K562 (cell line): Measurements from ENCODE around the gene HSD17B1. TPM values are rescaled to one million over a fixed set of nuclear protein-coding genes. Genes with fewer than 3 reads are reported as not detected.

Experiments used
- ATF7 ChIP-seq: fragments of 450-650 bp; IDR thresholded peaks from 2 replicates; pipeline ENCODE4 v1.7.1; 2014; ENCODE audit warnings: mild to moderate bottlenecking, moderate library complexity
- BHLHE40 ChIP-seq: IDR thresholded peaks from 2 replicates; pipeline ENCODE4 v1.6.1; 2011; ENCODE audit warnings: low read length, improper control_type of control experiment
- FOSL1 ChIP-seq: fragments of 200-800 bp; sonication (Bioruptor generic); conservative IDR thresholded peaks from 2 replicates; pipeline ENCODE4 v1.6.1; 2016; ENCODE audit warnings: missing genetic modification characterization, missing compliant biosample characterization
- FOXK1 ChIP-seq: sonication (generic); formaldehyde crosslinking; IDR thresholded peaks from 2 replicates; pipeline ENCODE4 v1.8.0; 2022; ENCODE audit warnings: missing genetic modification reagents, mild to moderate bottlenecking, borderline replicate concordance
- GATAD2A ChIP-seq: fragments of 450-650 bp; IDR thresholded peaks from 2 replicates; pipeline ENCODE4 v1.6.1; 2017
- GTF2E2 ChIP-seq: fragments of 200-800 bp; sonication (Bioruptor generic); IDR thresholded peaks from 2 replicates; pipeline ENCODE4 v1.6.1; 2016; ENCODE audit warnings: missing genetic modification characterization, missing compliant biosample characterization
- HCFC1 ChIP-seq: IDR thresholded peaks from 2 replicates; pipeline ENCODE4 v1.6.1; 2012; ENCODE audit warnings: low read depth, low read length, improper control_type of control experiment
- HMGN3 ChIP-seq: IDR thresholded peaks from 2 replicates; pipeline ENCODE4 v1.6.1; 2011; ENCODE audit warnings: borderline replicate concordance, low read depth, mild to moderate bottlenecking, mixed read lengths, low read length; ENCODE audit not compliant: insufficient read length; ENCODE audit errors: extremely low read depth
- MXD1 ChIP-seq: fragments of 250-450 bp; sonication (Bioruptor Pico); IDR thresholded peaks from 2 replicates; pipeline ENCODE4 v1.8.0; 2021; ENCODE audit warnings: borderline replicate concordance, mild to moderate bottlenecking, moderate library complexity; ENCODE audit not compliant: poor library complexity, severe bottlenecking
- POLR2AphosphoS5 ChIP-seq: IDR thresholded peaks from 2 replicates; pipeline ENCODE4 v1.6.1; 2011; ENCODE audit warnings: mild to moderate bottlenecking, low read depth, low read length, moderate library complexity; ENCODE audit not compliant: control insufficient read depth, insufficient read depth
- RBM14 ChIP-seq: fragments of 200-400 bp; formaldehyde crosslinking; IDR thresholded peaks from 2 replicates; pipeline ENCODE4 v1.6.1; 2018; ENCODE audit warnings: low read depth, mild to moderate bottlenecking, low read length, moderate library complexity, borderline replicate concordance; ENCODE audit not compliant: insufficient read depth
- TAF7 ChIP-seq: fragments of 450-650 bp; IDR thresholded peaks from 2 replicates; pipeline ENCODE4 v1.6.1; 2016; ENCODE audit warnings: missing genetic modification characterization, missing compliant biosample characterization
- ZBTB7A ChIP-seq: IDR thresholded peaks from 2 replicates; pipeline ENCODE4 v1.6.1; 2011; ENCODE audit warnings: low read depth, mild to moderate bottlenecking, low read length, moderate library complexity, borderline replicate concordance; ENCODE audit not compliant: control insufficient read depth
- polyA plus RNA-seq, 8 experiments: library from polyadenylated mRNA; depleted of rRNA in 4 of 8; stranded (reverse) in 5 of 8; unstranded in 3 of 8; fragments of >200 nt; fragmentation: Nextera tagmentation in 2 of 8; fragmentation: Illumina TruSeq in 1 of 8; extraction: Ambion mirVana in 2 of 8; extraction: Trizol in 1 of 8; gene quantifications; 2 replicates each; pipeline versions ENCODE4 v1.2.1 to v1.2.3, GENCODE V29; 2011 to 2014; ENCODE audit warnings: inconsistent platforms in 1 of 8, missing spikeins in 1 of 8
- total RNA-seq, 7 experiments: library from RNA; depleted of rRNA in 6 of 7; stranded (reverse); fragments of >200 nt in 6 of 7; fragmentation: Illumina TruSeq in 2 of 7; extraction: Trizol in 2 of 7; gene quantifications; 2 replicates each; pipeline versions ENCODE4 v1.2.1 to v1.2.3, GENCODE V29; 2011 to 2021; ENCODE audit warnings: low replicate concordance in 1 of 7
- TF ChIP-seq, protein P1 (sequence below): fragments of 200-800 bp; sonication (Bioruptor generic); IDR thresholded peaks from 2 replicates; pipeline ENCODE4 v1.6.1; 2017; ENCODE audit warnings: missing genetic modification characterization, missing compliant biosample characterization
- TF ChIP-seq, protein P2 (sequence below), 2 experiments: fragments of 450-650 bp; formaldehyde crosslinking in 1 of 2; IDR thresholded peaks; 2 replicates each; pipeline versions ENCODE4 v1.4.0 to v1.6.1; 2014 to 2020; ENCODE audit warnings: mild to moderate bottlenecking in 2 of 2, borderline replicate concordance in 1 of 2, low read depth in 1 of 2

The HSD17B1 gene
- total and polyA plus RNA-seq, 9 of the 15 experiments (the other 6 are each of a cell fraction or from before 2014, with no cell fraction given), result 0.55 to 21.1 (median 3.6) TPM

GRCh38 chr17:42536048-42536371 lies 16.7 kb upstream of the HSD17B1 start, which contains the start of gene NAGLU (continued):
- TF ChIP-seq, protein P1, sequence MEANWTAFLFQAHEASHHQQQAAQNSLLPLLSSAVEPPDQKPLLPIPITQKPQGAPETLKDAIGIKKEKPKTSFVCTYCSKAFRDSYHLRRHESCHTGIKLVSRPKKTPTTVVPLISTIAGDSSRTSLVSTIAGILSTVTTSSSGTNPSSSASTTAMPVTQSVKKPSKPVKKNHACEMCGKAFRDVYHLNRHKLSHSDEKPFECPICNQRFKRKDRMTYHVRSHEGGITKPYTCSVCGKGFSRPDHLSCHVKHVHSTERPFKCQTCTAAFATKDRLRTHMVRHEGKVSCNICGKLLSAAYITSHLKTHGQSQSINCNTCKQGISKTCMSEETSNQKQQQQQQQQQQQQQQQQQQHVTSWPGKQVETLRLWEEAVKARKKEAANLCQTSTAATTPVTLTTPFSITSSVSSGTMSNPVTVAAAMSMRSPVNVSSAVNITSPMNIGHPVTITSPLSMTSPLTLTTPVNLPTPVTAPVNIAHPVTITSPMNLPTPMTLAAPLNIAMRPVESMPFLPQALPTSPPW (CRISPR knock-in tag), result peak; percentile 56
- TF ChIP-seq POLR2AphosphoS5 (peak; percentile 35; the same call in 1 of the 2 replicates), ATF7 (peak; percentile 32; the same call in 1 of the 2 replicates), GATAD2A (0 out of 2 replicates have a peak, but pooled peaks have one; percentile 55), FOSL1 (tag) (peak; percentile 54; the same call in 1 of the 2 replicates), ZBTB7A (peak; percentile 93), MXD1 (peak; percentile 48), TAF7 (tag) (0 out of 2 replicates have a peak, but pooled peaks have one; percentile 15), RBM14 (no peak), GTF2E2 (tag) (peak; percentile 79; the same call in 1 of the 2 replicates), BHLHE40 (peak; percentile 98), FOXK1 (no peak), HCFC1 (no peak), HMGN3 (peak; percentile 85)
- TF ChIP-seq, protein P2, sequence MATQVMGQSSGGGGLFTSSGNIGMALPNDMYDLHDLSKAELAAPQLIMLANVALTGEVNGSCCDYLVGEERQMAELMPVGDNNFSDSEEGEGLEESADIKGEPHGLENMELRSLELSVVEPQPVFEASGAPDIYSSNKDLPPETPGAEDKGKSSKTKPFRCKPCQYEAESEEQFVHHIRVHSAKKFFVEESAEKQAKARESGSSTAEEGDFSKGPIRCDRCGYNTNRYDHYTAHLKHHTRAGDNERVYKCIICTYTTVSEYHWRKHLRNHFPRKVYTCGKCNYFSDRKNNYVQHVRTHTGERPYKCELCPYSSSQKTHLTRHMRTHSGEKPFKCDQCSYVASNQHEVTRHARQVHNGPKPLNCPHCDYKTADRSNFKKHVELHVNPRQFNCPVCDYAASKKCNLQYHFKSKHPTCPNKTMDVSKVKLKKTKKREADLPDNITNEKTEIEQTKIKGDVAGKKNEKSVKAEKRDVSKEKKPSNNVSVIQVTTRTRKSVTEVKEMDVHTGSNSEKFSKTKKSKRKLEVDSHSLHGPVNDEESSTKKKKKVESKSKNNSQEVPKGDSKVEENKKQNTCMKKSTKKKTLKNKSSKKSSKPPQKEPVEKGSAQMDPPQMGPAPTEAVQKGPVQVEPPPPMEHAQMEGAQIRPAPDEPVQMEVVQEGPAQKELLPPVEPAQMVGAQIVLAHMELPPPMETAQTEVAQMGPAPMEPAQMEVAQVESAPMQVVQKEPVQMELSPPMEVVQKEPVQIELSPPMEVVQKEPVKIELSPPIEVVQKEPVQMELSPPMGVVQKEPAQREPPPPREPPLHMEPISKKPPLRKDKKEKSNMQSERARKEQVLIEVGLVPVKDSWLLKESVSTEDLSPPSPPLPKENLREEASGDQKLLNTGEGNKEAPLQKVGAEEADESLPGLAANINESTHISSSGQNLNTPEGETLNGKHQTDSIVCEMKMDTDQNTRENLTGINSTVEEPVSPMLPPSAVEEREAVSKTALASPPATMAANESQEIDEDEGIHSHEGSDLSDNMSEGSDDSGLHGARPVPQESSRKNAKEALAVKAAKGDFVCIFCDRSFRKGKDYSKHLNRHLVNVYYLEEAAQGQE (IDR thresholded peaks at IDR 0.05; ENCODE audit: borderline replicate concordance), result peak; percentile 70
- TF ChIP-seq, protein P2 (CRISPR knock-in tag; IDR thresholded peaks at IDR 0.05; ENCODE audit: low read depth), result no peak
